NCI-H446 treated with DMSO at 0.1 percent for 48 hours (cell line): ENCODE measurements around the gene ZFP14.
"Not testable (repeated sequence)": the region's sequence is repeated elsewhere in the genome, so short reads cannot be mapped to it uniquely, and the experiment has no call there.

Experiments used
- DNase-seq: peaks from one replicate; lab custom pipeline; 2025; lab: John Stamatoyannopoulos, UW

ZFP14 gene

DNA sequence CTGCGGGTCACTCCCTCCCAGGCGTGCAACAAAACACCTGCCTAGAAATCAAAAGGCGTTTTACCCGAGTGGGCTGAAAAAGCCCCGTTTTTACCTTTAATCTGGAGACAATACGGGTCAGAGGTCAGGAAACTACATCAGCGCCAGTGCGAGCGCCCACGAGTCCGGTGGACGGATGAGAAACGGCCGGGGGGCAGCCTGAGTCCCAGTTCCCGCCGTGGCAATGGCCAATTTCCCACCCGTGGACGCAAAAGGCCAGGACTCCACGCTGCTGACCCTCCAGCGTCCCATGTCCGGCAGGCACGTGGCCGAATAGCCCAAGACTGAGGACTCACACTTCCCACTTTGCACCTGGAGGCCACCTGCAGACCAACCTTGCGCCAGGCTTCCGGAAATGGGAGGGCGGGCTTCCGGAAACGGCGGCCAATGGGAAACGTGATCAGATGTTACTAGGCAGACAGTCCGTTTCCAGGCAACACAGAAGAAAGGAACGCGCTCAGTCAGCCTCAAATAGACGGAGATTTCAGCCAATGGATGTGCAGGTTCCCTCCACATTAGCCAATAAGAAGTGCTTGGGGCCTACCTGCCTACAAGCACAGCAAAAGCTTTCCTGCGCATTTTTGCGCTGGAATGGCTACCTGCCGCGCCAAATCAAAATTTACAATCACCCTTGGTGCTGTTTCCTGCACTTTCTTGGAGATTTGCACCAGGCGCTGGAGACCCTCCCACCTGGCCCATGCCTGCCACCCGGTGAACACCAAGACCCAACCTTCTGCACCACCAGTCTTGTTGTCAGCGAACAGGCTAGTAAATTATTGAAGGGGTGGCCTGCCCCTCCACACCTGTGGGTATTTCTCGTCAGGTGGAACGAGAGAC is 47.4 kb downstream of the ZFP14 start:
- peak; percentile 26 for DNase-seq

DNA sequence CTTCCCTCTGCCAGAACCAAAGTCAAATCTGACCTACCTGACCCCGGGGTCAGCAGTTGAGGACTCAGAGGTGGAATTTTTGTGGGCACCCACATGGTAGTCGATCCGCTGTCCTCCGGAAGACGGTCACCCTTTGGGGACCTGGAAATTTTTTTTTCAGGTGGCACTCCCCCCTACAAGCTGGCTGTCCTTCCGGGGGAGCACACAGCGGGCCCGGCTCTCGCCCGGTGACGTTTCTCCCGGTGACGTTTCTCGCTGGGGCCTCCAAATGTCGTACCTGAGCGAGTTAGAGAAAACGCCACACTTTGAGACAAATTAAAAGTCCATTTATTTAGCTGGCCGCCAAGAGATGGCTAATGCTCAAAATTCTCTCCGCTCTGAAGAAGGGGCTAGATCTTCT is 48.8 kb downstream of the ZFP14 start:
- DNase-seq: no peak

DNA sequence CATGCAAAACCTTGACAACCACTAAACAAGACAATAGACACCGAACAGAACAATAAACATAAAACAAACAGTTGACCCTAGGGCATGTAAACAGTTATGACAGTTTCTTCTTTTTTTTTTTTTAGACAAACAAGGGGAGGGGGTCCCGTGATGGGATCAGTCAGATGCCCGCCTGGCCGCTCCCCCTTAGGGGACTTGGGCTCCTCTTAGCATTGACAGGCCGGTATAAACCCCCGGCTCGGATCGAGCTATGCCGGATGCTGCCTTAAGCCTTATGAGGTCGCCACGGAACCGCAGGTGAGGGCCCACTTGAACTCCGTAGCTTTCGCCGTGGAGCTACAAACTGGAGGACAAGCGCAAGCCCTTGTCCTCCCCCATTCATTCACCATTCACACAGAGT is 49.5 kb downstream of the ZFP14 start:
- DNase-seq: not testable (repeated sequence)

DNA sequence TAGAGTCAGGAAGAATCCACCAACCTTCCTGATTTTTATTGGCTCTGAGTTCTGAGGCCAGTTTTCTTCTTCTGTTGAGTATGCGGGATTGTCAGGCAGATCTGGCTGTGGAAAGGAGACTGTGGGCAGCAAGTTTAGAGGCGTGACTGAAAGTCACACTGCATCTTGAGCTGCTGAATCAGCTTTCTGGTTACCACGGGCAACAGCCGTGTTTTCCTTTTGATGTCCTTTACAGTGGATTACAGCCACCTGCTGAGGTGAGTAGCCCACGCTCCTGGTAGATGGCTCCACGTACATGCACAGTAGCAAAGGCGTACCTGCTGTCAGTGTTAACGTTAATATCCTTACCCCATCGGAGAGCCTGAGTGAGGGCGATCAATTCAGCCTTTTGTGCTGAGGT is 52.4 kb downstream of the ZFP14 start:
- not testable (repeated sequence) for DNase-seq

DNA sequence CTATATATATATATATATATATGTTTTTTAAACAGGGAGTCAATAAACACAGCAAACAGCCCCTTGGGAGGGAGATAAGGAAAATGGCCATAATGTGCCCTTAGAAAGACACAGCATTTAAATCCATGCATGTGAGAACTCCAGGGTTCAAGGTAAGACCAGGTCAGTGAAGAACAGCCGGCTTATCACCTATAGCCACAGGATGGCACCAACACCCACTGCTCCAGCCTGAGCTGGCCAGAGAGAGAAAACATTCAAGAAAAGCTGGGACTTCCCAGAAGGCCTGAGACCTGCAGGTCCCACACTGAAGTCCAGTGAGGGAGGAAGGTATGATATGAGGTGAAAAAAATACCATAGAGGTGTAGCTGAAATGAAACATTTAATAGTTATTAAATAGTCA is 63.8 kb downstream of the ZFP14 start:
- not testable (repeated sequence) for DNase-seq

DNA sequence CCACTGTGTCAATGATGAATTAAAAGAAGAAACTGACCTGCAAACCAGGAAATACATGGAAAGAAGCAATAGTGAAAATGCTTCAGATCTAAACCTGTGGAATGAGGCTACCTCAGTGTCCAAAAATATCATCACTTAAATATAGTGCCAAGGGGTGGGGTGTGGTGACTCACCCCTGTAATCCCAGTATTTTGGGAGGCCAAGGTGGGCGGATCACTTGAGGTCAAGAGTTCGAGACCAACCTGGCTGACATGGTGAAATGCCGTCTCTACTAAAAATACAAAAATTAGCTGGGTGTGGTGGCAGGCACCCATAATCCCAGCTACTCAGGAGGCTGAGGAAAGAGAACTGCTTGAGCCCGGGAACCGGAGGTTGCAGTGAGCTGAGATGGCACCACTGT is 64.9 kb downstream of the ZFP14 start:
- DNase-seq: not testable (repeated sequence)

DNA sequence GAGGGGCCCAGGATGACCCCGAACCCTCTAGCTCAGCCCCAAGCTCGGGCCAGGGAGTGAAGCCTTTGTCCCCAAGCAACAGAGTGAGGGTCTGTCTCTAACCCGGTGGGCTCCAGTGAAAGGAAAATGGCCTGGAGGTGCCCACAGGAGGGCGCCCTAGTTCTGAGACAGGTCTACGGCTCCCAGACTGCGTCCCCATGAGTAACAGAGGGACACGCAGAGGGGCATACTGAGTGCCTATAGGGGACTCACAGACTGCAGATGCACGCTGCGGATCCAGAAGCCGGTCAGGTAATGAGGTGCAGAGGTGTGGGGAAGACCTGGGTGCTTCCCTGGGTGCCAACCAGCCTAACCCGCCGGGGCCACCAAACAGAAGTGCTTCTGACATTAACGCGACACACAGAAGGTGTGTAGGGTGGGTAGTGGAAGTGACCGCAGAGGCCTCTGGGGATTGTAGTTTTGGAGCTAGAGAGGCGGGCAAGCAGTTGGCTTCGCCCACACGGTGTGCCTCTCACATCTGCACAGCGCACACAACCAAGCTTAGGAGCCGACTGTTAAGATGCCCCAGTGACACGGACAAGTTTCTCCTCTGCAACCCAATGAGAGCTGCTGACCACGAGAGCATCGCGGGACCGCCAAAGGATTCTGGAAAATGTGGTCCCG is 67.8 kb downstream of the ZFP14 start:
- DNase-seq: not testable (repeated sequence)

DNA sequence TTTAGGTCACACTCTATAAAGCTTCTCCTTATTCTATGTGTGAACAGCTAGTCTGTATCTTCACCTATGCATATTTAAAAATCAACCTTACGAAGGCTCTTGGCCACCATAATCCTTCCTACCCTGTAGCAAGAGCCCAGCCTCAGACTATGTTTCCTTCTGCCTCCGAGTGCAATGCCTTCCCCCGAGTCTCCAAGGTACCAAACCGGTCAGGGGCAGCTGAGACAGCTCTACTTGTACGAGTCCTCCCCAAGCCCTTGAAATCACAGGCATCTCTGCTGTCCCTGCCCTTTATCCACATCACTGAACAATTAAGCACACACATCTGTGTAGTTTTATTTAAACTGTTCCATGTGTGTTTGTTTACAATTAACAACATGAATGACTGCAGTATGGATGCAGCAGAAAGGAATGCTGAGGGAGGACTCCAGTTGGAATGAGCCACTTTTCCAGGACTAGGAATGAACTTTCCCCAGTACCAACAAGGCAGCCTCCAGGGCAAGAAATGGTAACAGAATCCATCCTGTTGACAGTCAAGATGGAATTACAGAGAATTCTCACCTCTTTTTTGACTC is 68.5 kb downstream of the ZFP14 start:
- not testable (repeated sequence) for DNase-seq

DNA sequence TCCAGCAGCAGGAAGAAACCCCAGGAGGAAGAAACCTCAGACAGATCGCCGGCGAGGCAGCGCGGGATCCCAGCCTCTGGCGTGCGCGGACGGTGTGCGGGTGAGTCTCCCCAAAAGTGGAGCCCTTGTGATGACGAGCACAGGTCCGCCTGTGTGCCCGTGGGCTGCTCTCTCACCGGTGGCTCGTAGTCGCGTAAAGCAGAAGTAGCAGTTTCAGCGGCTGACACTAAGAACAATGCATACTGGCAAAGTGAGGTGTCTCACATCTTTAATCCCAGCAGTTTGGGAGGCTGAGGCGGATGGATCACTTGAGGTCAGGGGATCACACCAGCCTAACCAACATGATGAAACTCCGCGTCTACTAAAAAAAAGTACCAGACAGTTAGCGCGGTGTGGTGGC is 69.2 kb downstream of the ZFP14 start:
- DNase-seq: not testable (repeated sequence)

DNA sequence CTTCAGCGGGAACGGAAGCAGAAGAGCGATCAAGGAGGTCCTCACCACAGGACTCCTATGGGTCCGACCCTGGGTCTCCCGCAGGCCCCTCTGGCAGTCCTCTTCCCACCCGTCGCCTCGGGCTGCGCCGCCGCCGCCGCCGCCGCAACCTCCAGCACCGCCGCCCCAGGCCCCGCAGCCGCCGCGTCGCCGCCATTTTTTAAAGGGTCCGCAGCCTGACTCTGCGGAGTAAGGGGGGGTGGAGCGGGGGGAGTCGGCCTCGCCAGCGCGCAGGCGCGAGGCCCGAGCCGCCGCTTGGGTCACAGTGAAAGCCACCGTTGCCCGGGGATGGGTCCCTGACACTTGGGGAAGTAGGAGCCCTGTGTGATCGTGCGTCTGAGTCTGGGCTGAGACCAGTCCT is 69.7 kb downstream of the ZFP14 start:
- not testable (repeated sequence) for DNase-seq

DNA sequence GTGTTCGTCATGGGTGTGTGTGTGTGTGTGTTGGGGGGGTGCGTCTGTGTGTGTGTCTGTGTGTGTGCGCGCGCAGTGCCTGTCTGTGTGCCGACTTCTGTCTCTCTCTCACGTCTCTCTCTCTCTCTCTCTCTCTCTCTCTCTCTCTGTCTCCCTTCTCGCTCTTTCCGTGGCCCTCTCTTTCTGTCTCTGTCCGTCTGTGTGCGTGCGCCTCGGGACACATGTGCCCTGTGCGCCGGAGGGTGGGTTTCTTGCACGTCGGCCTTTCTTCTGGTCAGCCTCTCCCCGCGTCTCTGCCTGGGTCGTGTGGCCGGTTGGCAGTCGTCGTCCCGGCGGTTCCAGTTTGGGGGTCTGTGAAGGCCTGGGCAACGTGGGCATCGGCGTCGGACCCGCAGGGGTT is 86.7 kb downstream of the ZFP14 start:
- not testable (repeated sequence) for DNase-seq
